ENCODE results near the gene ZSCAN10.

DNA sequence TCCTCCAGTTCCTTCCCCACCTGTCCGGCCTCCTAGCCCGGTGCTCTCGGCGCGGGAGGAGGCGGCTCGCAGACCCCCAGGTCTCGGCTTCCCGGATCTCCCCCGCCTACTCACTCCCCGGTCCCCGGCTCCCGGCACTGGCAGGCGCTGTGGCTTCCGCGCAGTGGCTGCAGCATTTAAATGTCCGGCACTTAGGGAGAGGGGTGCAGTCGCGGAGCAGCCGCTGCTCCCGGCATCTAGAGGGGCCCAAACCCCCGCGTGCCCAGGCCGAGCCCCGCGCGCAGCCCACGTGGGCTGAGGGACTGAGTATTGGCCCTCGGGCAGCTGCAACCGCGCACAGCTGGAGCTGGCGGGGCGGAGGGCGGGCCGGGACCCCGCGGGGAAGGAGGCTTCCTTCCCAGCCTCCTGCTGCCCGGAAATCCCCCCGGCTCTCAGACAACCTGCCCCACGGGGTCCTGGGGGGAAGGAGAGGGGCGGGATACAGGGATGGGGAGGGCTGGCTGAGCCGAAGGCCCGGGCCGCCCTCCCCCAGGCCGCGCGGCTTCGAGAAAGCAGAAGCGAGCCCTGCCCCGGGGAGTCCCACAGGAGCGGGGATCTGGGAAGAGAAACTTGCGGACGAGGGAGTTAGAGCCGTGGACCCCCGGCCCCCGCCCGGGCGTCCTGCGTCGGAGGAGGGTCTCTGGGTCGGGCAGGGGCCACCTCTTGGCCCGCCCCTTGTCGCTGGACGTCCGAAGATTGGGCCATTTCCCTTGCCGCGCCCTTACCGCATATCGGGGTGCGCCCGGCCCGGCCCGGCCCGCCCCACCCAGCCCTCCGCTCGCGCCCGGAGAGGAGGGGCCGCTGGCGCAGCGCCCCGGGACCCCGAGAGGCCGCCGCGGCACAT lies 53.1 kb downstream of the ZSCAN10 start, which contains the start of gene MMP25:
- no peak for TF ChIP-seq POLR2AphosphoS5 (IDR thresholded peaks at IDR 0.05)
- TF ChIP-seq, protein P1, sequence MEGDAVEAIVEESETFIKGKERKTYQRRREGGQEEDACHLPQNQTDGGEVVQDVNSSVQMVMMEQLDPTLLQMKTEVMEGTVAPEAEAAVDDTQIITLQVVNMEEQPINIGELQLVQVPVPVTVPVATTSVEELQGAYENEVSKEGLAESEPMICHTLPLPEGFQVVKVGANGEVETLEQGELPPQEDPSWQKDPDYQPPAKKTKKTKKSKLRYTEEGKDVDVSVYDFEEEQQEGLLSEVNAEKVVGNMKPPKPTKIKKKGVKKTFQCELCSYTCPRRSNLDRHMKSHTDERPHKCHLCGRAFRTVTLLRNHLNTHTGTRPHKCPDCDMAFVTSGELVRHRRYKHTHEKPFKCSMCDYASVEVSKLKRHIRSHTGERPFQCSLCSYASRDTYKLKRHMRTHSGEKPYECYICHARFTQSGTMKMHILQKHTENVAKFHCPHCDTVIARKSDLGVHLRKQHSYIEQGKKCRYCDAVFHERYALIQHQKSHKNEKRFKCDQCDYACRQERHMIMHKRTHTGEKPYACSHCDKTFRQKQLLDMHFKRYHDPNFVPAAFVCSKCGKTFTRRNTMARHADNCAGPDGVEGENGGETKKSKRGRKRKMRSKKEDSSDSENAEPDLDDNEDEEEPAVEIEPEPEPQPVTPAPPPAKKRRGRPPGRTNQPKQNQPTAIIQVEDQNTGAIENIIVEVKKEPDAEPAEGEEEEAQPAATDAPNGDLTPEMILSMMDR (IDR thresholded peaks at IDR 0.05), result no peak
- no peak for TF ChIP-seq POLR2A (IDR thresholded peaks at IDR 0.05)

Measured in breast epithelium (tissue), 3 donors.